ENCODE measurements around the gene DBR1.

DBR1 gene

DNA sequence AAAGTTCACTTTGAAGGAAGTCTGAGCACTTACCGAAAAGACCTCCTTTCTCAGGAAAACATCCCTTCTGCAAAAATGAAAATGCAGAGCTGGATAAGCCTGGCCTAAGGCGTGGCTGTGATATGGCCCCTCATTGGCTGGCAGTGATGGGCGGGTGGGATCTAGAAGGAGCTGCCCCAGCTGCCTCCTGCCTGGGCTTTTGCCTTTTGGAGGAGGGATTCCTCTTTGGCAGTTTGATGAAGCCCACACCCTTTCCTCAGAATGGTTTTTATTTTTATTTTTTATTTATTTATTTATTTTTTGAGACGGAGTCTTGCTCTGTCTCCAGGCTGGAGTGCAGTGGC, 55.3 kb downstream of the DBR1 start:
- DNase-seq, result no peak

- DNase-seq, result peak; percentile 81 to 82
Measured at GRCh38 chr3:138118612-138119422, 55.9 kb downstream of the DBR1 start.

- DNase-seq, result peak; percentile 47 to 61
Measured at GRCh38 chr3:138114988-138115971, 59.4 kb downstream of the DBR1 start, which contains the start of gene DZIP1L. Gene DZIP1L, minus strand, starts transcription at chr3:138115608. Its CDS starts 11,637 bp downstream, at chr3:138103971.

DNA sequence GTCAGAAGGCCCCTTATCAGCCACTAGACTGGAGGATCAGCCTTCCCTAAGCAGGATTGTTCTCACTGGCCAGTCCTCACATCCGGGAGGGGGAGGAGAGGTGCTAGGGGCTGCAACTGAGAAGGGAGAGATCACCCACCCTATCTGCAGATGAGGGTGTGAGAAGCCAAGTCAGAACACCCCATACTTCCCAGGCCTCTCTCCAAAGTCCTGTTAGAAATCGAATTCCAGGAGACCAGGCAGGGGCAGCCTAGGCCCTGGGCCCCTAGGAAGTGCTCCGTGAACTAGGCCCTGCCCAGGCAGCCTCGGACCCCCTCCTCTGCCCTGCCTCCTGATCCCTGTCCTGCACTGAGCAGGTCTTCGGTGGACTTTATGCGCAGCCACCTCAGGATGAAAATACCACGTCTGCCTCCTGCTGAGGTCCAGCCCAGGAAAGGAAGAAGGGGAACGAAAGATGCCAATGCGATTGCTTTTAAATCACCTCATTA, 60.2 kb downstream of the DBR1 start:
- no peak for DNase-seq

- no peak for DNase-seq
Measured at GRCh38 chr3:138113326-138113725, 61.4 kb downstream of the DBR1 start.

- DNase-seq, result no peak
Measured at GRCh38 chr3:138112362-138112761, 62.4 kb downstream of the DBR1 start.
